ENCODE results near the gene ACOX3. TPM values are rescaled to one million over a fixed set of nuclear protein-coding genes. Genes with fewer than 3 reads are reported as not detected.

Gene ACOX3
- total RNA-seq, 1 donor from 2014 or later: 30.4 TPM

DNA sequence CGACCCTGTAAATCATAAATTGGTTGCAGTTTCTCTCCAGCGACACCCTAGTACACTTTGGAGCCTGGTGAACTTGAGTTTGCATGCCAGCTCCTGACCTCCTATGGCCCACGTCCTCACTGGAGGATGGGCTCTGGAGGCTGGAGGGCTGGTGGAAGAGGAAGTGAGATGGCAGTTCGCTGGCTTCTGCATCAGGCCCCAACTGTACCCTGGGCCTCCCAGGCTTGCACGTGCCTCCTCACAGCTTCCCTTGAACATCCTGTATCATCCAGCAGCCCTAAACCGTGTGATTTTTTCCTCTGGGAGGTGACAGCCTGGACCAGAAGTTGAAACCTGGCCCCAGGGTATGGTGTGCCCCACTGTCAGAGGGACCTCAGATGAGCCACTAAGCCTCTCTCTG, 92.5 kb downstream of the ACOX3 start:
- intact Hi-C loops (cut with DNase I): no loop called here
- no peak for DNase-seq
- H3K27ac ChIP-seq: no peak overlapping the region
- H3K4me3 ChIP-seq: no peak overlapping the region
- no peaks in the 10 kb centered on the region for H3K27me3 ChIP-seq (ENCODE audit: low read depth)
- no peak for TF ChIP-seq CTCF (IDR thresholded peaks at IDR 0.05)
- H3K36me3 ChIP-seq: no peaks in the 10 kb centered on the region
- peaks cover 29% of the 10 kb centered on the region for H3K4me1 ChIP-seq
- ATAC-seq: no peak
- no peaks in the 10 kb centered on the region for H3K9me3 ChIP-seq

- Histone ChIP-seq H3K4me1 (peaks cover 25% of the 10 kb centered on the region), H3K27ac (no peak overlapping the region), H3K36me3 (no peaks in the 10 kb centered on the region), H3K9me3 (no peaks in the 10 kb centered on the region), H3K4me3 (no peak overlapping the region), H3K27me3 (ENCODE audit: low read depth) (no peaks in the 10 kb centered on the region)
- DNase-seq (no peak), ATAC-seq (no peak)
- intact Hi-C loops (cut with DNase I): no loop called here
- TF ChIP-seq CTCF (IDR thresholded peaks at IDR 0.05): no peak
Observed at GRCh38 chr4:8347660-8348059, 92.9 kb downstream of the ACOX3 start.

DNA sequence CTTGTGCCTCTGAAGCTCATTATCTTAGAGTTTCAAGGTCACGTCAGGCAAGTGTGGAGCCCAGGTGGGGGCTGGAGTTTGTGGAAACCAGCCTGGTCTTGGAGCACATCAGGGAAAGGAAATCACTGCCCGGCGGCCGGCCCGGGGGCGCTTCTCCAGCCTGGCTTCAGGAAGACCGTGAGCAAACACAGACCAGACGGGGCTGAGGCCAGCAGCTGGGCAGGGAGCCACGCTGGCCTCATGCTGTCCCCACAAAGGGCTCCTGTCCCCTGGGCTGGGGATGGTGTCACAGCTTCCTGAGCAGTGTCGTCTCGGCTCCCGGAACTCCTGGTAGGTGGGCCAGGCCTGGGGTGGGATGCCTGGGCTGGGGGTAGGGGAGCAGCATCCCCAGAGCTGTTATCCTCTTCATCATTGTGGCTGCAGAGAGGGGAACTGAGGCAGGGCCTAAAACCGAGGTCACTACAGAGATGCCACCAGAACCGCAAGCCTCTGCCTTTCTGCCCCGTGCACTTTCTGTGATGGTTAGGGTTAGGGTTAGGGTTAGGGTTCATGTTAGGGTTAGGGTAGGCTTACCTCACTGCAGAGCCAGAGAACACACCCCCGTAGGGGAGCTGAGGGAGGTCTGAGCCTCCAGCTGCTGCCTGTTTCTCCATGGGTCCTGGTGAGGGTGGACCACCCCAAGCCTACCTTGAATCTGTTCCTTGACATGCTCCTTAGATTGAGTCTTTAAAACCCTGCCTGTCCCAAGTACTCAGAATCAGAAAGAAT, 93.5 kb downstream of the ACOX3 start:
- no peak for TF ChIP-seq CTCF (IDR thresholded peaks at IDR 0.05)
- Histone ChIP-seq H3K27me3 (ENCODE audit: low read depth) (no peaks in the 10 kb centered on the region), H3K4me1 (peaks cover 18% of the 10 kb centered on the region), H3K9me3 (no peaks in the 10 kb centered on the region), H3K27ac (no peak overlapping the region), H3K4me3 (no peak overlapping the region), H3K36me3 (no peaks in the 10 kb centered on the region)
- intact Hi-C loops (cut with DNase I): no loop called here
- ATAC-seq (no peak), DNase-seq (no peak)

DNA sequence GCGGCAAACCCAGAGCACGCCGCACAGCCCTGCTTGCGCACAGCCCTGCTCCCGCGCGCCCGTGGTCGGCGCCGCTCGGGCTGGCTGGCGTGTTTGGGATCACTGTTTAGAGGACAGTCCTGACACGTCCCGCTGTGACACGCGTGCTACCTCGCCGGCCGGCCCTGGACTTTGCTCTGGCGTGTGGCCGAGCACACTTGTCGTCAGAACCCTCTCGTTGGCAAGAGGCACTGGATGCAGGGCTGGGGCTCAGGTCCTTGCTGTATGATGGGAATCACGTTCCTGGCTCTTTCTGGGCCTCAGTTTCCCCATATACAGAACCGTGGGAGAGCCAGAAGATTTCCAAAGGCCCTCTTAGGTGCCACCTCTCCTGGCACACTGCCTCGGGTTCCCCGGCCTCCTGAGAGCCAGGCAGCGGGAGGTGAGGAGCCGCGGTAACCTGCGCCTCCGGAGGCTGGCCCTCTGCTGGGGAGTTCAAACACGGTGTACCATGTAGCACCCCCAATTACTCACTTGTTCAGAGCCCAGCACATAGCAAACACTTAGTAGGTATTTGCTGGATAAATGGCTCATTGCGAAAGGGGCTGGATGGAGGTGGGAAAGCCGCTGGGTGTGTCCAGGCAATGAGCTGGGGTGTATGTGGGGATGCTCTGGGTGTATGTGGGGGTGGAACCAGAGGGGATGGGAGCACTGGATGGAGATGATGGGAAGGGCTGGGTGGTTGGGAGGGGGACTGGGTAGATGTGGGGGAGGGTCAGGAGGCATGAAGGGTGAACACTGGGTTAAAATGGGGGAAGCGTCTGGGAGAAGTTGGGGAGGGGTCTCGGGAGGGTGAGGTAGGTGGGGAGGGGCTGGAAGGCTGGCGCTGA, 94.3 kb downstream of the ACOX3 start:
- TF ChIP-seq CTCF (IDR thresholded peaks at IDR 0.05): no peak
- intact Hi-C loops (cut with DNase I): no loop called here
- H3K4me1 ChIP-seq: peaks cover 10% of the 10 kb centered on the region
- ATAC-seq (no peak), DNase-seq (no peak)
- H3K9me3 ChIP-seq: no peaks in the 10 kb centered on the region
- no peaks in the 10 kb centered on the region for H3K27me3 ChIP-seq (ENCODE audit: low read depth)
- H3K36me3 ChIP-seq: no peaks in the 10 kb centered on the region
- no peak overlapping the region for H3K27ac ChIP-seq
- no peak overlapping the region for H3K4me3 ChIP-seq

- Histone ChIP-seq H3K27ac (no peak overlapping the region), H3K36me3 (no peaks in the 10 kb centered on the region), H3K9me3 (no peaks in the 10 kb centered on the region), H3K27me3 (ENCODE audit: low read depth) (no peaks in the 10 kb centered on the region), H3K4me3 (no peak overlapping the region), H3K4me1 (peaks cover 4% of the 10 kb centered on the region)
- DNase-seq (no peak), ATAC-seq (no peak)
- intact Hi-C loops (cut with DNase I): no loop called here
- no peak for TF ChIP-seq CTCF (IDR thresholded peaks at IDR 0.05)
Observed at GRCh38 chr4:8345053-8345945, 95.2 kb downstream of the ACOX3 start.
